D341Med (cell line): ENCODE data around the gene TCF15.
A peak's percentile ranks its signal among the peaks of the same experiment; 100 is the strongest.
"Not testable (repeated sequence)": the region's sequence is repeated elsewhere in the genome, so short reads cannot be mapped to it uniquely, and the experiment has no call there.

Experiments used
- DNase-seq: peaks from one replicate; pipeline ENCODE4 v3.0.0; 2012; ENCODE audit warnings: low spot score

The TCF15 gene

DNA sequence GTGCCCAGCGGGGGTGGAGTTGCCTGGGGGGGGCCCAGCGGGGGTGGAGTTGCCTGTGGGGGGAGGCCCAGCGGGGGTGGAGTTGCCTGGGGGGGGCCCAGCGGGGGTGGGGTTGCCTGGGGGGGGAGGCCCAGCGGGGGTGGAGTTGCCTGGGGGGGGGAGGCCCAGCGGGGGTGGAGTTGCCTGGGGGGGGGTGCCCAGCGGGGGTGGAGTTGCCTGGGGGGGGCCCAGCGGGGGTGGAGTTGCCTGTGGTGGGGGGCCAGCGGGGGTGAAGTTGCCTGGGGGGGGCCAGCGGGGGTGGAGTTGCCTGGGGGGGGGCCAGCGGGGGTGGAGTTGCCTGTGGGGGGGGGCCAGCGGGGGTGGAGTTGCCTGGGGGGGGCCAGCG is 31.9 kb upstream of the TCF15 start:
- DNase-seq, result not testable (repeated sequence)

DNA sequence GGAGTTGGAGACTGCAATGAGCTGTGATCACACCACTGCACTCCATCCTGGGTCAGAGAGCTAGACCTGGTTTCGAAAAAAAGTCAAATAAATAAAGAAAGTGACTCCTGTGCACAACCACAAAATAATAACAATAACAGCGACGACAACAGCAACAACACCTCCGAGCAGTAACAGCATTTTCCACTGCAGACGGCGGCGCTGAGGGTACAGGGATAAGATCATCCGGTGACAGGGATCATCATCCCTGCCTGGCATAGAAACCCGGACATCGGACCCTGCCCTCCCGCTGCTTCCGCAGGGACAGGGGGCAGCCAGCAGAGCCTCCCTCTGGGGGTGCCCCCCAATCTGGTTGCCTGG is 31.4 kb upstream of the TCF15 start:
- DNase-seq, result peak; percentile 75

DNA sequence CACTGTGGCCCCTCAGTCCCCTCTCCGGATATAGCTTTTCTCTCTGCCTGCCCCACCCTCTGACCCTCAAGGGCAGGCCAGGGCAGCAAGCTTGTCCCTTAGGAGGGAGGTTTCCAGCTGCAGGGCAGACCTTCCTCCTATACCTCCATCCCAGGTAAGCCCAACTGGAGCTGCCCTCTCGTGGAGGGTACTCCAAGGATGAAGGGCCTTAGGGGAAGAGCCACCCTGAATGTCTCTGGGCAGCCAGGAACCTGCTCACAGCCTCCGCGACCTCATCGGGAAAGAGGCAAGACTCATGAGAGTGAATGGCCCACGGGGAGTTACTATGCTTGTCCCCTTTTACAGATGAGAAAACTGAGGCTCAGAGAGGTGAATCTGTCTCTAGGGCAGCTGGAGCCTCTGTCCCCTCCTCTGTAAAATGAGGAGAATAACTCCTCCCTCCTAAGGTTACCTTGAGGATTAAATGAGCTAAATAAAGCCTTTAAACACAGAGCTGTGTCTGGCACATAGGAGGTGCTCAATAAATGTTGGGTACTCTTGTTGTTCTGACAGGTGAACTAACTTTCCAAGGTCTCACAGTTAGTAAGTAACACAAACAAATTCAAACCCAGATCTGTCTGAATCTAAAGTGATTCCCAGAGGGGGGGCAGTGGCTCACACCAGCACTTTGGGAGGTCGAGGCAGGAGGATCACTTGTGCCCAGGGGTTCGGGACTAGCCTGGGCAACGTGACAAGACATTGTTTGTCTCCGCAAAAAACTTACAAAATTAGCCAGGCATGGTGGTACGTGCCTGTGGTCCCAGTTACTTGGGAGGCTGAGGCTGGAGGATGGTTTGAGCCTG is 30.8 kb upstream of the TCF15 start:
- no peak for DNase-seq

DNA sequence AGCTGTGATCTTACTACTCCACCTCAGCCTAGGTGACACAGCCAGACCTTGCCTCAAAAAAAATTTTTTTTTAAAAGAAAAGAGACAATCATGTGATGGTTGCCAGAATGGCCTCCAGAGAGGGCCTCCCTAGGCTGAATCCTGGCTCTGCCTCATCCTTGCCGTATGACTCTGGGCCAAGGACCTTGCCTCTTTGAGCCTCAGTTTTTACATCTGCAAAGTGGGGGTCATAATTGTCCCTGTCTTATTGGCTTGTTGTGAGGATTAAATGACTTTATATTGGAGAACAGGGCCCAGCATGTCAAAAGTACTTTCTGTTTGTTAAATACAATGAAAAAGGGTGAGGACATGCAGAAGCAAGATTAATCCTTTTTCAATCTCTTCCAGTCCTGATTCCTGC is 28.5 kb upstream of the TCF15 start:
- DNase-seq, result no peak

DNA sequence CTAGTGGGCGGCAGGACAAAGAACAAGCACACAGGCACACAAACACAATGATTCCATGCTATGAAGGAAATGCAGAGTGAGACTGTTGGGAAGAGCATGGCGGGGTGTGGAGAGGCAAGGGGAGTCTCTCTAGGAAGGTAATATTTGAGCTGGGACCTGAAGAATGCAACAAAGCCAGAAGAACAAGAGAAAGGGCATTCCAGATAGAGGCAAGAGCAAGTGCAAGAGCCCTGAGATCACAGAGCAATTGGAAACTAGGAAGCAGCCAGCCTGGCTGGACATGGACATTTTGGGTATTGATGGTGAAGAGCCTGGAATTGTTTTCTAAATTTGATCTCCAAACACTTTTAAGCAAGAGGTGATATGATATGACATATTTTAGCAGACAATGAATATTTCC is 27.4 kb upstream of the TCF15 start:
- no peak for DNase-seq

DNA sequence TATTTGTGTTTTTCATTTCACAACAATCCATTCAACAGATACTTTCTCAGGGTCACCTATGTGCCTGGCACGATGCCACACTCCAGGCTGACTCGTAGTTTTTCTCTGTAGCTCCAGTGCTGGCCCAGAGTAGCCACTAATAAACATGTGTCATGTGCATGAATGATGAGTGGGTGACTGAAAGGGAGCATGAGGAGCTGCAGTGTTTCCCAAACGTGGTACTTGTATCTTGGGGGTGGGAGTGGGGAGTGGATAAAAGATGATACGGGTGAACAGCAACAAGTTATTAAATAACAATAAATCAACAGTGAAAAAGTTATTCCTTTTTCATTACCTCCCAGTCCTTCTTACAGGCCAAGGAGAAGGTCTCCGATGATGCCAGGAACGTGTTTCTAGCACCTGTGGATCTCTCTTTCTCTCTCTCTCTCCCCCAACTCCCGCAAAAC is 25.8 kb upstream of the TCF15 start:
- DNase-seq, result no peak

DNA sequence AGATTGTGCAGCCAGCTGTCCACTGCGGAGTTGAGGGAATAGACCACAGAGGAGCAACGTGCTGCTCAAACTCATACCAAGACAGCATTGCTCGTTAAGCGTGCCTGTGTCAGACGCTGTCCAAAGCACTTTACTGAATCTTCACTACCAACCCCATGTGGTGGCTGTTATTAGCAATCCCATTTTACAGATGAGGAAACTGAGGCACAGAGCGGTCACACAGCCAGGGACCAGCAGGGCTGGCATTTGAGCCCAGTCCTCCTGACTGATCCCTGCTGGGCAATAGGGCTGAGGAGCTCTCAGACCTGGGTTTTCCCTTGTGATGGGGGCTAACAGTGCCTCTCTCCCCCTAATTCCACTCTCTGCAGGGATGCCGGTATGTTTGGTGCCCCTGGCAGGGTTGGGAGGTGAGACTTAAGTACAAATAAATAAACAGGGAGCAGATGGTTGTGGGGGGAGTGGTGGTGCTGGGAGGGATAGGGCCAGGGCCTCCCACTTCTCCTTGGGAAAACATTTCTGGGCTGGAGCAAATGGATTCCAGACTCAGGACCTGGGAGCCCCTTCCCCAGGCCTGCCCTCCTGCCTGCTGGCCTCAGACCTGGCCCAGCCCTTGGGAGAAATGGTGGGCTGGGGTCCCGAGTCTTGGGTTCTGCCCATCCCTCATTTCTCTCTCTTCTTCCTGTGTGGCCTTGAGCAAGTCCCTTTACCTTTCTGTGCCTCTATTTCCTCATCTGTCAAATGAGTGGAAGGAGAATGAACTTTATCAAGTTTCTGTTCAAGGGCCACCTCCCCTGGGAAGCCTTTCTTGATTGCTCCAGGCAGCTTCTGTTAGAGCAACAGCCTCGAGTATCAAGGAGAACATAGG is 25.2 kb upstream of the TCF15 start:
- DNase-seq, result peak; percentile 54

DNA sequence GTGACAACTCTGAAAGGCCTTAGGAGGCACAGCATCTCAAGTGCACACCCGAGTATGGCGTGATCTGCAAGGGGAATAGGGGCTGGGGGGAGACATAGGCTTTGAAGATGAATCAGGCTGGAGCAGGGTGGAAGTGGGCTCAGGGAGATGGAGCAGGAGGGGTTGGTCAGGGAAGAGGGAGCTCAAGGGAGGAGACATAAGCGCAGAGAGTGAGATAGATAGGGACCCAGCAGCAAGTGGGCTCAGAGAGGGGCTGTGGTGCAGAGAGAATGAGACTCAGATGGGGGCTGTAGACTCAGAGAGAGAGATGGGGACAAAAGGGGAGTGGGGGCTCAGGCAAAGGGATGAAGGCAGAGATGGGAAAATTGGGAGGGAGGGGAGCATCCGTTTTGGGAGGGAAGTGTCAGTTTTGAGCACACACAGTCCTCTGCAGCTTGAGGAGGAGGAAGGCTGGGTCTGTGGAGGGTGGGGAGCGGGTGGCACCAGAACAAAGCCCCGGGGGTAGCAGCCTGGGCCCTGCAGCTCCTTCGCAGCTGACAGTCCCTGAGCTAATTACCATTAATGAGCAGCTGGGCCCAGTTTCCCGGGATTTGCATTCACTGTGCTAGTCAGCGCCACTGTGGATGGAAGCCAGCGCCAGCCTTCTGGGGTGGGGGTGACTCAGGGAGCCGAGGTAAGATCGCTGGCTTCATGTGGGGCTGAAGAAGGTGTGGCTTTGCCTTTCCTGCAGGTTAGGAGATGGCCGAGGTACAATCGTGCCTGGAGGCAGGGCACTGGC is 24.2 kb upstream of the TCF15 start:
- DNase-seq, result peak; percentile 75

DNA sequence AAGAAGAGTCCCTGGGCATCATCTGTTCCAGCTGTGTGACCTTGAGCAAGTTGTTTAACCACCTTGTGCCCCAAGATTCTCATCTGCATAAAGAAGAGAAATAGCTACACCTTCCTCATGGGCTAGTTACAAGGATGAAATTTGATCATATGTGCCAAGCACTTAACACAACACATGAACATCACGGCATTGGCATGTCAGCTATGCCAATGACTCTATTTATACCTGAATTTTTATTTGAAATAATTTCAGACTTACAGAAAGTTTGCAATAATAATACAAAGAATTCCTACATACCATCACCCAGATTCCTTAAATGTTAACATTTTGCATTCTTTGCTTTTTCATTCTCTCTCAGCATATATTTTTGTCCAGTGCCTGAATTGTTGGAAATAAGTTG is 21.0 kb upstream of the TCF15 start:
- no peak for DNase-seq

DNA sequence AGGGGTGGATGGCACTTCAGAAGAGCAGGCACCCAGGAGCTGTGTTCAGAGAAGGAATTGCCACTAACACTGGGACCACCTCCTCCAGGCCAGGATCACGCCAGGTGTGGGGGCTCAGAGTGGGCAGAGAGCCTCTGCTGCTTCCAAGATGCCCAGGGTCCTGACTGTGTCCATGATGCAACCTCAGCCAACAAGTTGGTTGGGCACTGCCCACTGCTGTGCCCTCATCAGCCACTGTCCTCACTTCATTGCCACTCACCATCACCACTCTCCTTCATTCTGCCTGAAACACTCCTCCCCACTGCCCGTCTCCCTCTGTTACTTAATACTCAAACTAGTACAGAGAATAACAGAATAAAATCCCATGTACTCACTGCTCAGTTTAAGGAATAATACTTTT is 16.5 kb upstream of the TCF15 start:
- DNase-seq, result no peak

DNA sequence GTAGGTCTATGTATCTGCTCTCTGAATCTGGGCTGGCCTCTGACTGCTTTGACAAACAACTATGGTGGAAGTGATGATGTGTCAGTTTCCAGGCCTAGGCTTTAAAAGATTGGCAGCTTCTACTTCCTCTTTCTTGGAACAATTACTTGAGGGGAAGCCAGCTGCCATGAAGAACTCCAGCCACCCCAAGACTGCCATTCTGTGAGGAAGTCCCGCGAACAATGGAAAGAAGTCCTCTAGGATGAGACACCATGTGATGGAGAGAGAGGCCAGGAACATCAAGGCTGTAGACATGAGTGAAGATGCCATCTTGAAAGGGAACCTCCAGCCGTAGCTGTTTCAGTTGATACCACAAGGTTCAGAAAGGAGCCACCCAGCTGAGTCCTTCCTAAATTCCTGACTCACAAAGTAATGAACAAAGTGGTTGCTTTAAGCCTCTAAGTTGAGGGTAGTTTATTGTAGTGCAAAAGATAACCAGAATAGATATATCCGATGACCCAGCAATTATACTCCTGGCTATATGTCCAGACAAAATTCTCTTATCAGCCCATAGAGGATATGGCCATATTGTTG is 15.3 kb upstream of the TCF15 start:
- no peak for DNase-seq

DNA sequence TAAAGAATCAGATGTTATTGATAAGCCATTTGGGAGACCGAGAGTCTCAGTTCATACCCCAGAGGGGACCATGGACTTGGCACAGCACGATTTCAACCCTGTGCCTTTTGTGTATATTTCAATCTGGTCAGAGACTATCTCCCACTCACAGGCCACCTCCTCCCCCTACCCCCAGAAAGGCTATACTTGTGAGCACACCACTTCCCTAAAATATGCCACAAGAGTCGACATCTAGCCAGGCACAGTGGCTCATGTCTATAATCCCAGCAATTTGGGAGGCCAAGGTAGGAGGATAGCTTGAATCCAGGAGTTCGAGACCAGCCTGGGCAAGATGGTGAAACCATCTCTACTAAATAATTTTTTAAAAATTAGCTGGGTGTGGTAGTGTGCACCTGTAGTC is 13.6 kb upstream of the TCF15 start:
- no peak for DNase-seq

DNA sequence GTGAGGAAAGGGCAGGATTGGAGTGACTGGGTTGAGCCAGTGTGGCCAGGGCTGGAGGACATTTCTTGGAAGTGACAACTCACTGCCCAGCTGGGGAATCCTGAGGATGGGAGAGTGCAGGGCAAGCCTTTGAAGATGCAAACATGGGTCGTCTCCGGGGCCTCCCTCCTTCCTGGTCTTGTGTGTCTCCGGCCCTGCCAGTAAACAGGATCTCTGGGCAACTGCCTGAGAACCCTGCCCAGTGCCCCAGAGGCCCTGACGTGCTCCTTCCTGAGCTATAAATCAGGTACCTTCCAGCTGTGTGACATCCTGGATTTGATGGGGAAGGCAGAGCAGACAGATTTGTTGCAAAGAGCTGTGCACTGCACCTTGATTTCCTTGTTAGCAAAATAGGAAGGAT is 12.9 kb upstream of the TCF15 start:
- no peak for DNase-seq

DNA sequence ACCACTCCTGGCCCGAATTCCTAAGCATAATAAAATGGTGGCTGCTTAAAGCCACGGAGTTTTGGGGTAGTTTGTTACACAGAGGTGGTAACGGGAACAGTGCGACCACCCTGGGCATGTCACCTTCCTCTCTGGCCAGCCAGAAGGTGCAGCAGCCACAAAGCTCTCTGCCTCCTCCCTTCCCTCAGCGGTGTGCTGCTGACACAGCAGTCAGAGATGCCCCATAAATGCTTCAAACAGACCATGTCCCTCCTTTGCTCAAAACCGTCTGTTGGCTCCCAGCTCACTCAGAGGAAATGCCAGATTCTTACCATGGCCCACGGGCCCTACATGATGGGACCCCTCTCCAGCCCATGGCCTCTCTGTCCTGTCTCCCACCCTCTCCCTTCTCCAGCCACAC is 12.1 kb upstream of the TCF15 start:
- DNase-seq, result no peak

DNA sequence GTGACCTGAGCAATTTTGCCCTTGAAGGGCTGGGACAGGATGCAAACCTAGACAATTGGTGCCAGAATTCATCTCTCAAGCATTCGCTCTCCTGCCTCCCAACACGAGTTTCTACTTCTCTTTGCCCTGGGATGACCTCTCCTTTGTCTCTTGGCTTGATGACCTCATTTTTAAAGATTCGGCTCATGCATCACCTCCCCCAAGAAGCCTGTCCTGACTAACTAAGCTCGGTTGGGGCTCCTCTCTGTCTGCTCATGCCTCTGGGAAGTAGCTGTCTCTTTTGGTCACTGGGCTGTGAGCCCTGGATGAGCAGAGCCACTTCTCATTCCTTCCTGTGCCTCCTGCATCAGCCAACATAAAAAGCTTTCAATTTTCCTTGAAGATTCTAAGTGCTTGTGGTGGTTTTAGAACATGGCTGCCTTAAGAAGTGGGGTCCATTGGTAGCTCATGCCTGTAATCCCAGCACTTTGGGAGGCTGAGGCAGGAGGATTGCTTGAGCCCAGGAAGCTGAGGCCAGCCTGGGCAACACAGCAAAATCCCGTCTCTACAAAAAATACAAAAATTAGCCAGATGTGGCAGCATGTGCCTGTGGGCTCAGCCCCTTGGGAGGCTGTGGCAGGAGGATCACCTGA is 11.1 kb upstream of the TCF15 start:
- no peak for DNase-seq

DNA sequence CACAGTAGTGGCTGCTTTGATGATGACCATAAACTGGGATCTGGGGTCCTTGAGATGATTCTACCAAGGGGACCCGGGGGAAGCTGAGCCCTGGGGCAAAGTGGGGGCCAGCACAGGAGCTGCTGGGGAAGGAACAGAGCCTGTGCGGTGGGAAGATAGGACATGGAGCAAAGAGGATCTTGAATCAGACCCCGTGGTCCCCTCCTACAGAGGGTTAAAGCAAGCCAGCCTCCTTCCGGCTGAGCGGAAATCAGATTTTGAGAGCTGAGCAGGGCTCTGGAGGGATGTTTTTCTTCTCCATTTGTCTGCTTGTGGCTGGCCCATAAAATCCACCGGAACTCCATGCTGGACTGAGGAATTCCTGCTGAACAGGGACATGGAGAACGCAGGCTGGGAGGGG is 10.1 kb upstream of the TCF15 start:
- DNase-seq, result no peak

DNA sequence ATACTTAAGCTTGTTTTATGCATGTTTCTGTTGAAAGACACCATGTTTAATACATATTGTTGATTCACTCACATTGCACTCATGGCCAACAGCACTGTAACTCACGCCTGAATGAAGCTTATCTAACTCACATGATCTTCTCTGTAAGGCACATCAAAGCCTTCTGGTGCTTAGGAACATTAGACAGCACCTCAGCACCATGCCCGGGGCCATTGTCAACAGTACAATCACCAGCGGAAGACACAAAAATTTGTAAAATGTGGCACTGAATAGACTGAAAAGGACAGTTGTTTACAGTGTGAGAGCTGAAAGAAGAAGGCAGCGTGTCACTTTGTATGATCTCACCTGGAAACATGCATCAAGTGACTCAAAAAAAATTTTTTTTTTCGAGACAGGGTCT is 8.9 kb upstream of the TCF15 start:
- DNase-seq, result no peak

DNA sequence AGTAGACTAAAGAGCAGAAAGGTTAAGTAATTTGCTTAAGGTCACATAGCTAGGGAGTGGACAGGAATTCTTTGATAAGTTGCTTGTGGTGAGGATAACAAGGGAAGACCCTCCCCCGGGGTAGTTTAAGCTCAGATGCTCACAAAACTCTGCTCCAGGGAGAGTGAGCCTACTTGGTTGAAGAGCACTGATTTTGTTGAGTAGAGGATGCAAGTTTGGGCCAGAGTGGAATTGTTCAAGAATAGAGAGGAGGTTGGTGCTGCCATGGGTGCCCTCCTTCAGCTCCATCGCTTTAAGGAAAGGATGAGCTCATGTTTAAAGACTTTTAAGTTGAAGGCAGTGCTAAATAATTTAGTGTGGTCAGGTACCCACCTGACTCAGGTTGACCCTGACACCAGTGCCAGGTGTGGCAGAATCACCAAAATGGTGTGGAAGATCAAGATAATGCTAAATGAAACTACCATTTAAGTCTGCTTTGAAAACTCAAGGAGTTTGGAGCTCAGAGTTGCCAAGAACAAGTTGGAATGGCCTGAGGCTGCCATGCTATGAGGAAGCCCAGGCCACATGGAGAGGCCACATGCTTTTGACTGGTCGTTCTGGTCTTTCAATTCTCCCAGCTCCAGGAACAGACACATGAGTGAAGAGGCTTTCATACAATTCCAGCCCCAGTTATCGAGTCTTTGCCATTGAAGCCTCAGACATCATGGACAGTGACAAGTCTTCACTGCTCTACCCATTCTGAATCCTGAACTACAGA is 8.0 kb upstream of the TCF15 start:
- no peak for DNase-seq

DNA sequence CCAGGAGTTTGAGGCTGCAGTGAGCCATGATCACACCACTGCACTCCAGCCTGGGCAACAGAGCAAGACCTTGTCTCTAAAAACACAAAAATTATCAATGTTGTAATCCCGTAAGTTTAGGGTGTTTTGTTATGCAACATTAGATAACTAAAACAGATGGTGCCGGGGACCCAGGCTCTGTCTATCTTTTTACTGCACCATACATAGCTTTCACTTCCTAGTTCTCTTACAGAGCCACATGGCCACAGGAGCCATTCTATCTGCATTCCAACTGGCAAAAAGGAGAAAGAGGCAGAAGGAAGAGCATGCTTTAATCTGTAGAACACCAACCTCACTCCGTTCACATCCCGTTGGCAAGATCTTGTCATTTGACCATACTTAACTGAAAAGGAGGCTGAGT is 5.4 kb upstream of the TCF15 start:
- no peak for DNase-seq

DNA sequence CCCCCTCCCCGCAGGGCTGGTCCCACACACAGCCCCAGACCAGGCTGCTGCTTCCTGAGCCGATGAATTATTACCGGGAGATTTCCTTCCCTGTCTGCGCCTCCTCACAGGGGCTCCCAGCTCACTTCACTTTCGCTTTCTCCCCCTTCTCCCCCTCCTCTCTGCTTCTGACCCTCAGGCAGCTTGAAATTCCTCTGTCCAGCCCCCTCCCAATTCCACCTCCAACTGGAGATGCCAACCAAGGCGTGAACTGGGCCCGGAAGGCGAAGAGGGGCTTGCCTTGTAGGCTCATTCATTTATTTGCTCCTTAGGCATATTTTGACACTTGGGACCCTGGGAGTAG is 1.7 kb upstream of the TCF15 start:
- no peak for DNase-seq
